H9 (cell line): ENCODE data around the gene SMAP1. TPM values are rescaled to one million over a fixed set of nuclear protein-coding genes. Genes with fewer than 3 reads are reported as not detected.

Experiments used
- DNase-seq: peaks from one replicate; pipeline ENCODE4 v3.0.0-alpha.2; 2017
- H2AFZ ChIP-seq: one replicate; pipeline ENCODE4 v1.6.1; 2013; ENCODE audit warnings: mild to moderate bottlenecking, low read length, control low read depth, moderate library complexity
- H2AK5ac ChIP-seq: 2 replicates; pipeline ENCODE4 v1.6.1; 2013; ENCODE audit warnings: low read length, control low read depth, mixed read lengths; ENCODE audit not compliant: insufficient read length
- H2BK120ac ChIP-seq: one replicate; pipeline ENCODE4 v1.6.1; 2013; ENCODE audit warnings: low read depth, mild to moderate bottlenecking, low read length, control low read depth, inconsistent platforms; ENCODE audit not compliant: poor library complexity, severe bottlenecking
- H2BK12ac ChIP-seq: 2 replicates; pipeline ENCODE4 v1.6.1; 2013; ENCODE audit warnings: low read length, control low read depth, mixed read lengths, low read depth; ENCODE audit not compliant: insufficient read length
- H2BK15ac ChIP-seq: 2 replicates; pipeline ENCODE4 v1.6.1; 2013; ENCODE audit warnings: low read depth, low read length, control low read depth
- H2BK20ac ChIP-seq: one replicate; pipeline ENCODE4 v1.6.1; 2013; ENCODE audit warnings: low read depth, mild to moderate bottlenecking, low read length, control low read depth, inconsistent platforms; ENCODE audit not compliant: poor library complexity, severe bottlenecking
- H2BK5ac ChIP-seq: 2 replicates; pipeline ENCODE4 v1.6.1; 2013; ENCODE audit warnings: low read length, control low read depth, mixed read lengths; ENCODE audit not compliant: insufficient read length
- H3K14ac ChIP-seq: 2 replicates; pipeline ENCODE4 v1.6.1; 2013; ENCODE audit warnings: low read length, control low read depth; ENCODE audit not compliant: insufficient read depth
- H3K18ac ChIP-seq: 2 replicates; pipeline ENCODE4 v1.6.1; 2013; ENCODE audit warnings: low read depth, mild to moderate bottlenecking, mixed read lengths, low read length, control low read depth; ENCODE audit not compliant: insufficient read length
- H3K23ac ChIP-seq: 2 replicates; pipeline ENCODE4 v1.6.1; 2013; ENCODE audit warnings: low read length, control low read depth, mixed read lengths, low read depth; ENCODE audit not compliant: insufficient read length
- H3K23me2 ChIP-seq: 2 replicates; pipeline ENCODE4 v1.6.1; 2013; ENCODE audit warnings: low read depth, mild to moderate bottlenecking, mixed read lengths, low read length, control low read depth; ENCODE audit not compliant: insufficient read length, poor library complexity, severe bottlenecking
- H3K27ac ChIP-seq: 2 replicates; pipeline ENCODE4 v1.5.1; 2013; ENCODE audit warnings: low read length, control low read depth, mixed read lengths, low read depth; ENCODE audit not compliant: insufficient read length
- H3K27me3 ChIP-seq: 2 replicates; pipeline ENCODE4 v1.6.1; 2013; ENCODE audit warnings: low read length, control low read depth, inconsistent platforms; ENCODE audit not compliant: insufficient read depth
- H3K4ac ChIP-seq: 2 replicates; pipeline ENCODE4 v1.6.1; 2013; ENCODE audit warnings: low read depth, mild to moderate bottlenecking, control low read depth, inconsistent platforms, low read length, moderate library complexity
- H3K4me1 ChIP-seq: 2 replicates; pipeline ENCODE4 v1.6.1; 2013; ENCODE audit warnings: low read length, control low read depth, inconsistent platforms; ENCODE audit not compliant: insufficient read depth
- H3K4me2 ChIP-seq: 2 replicates; pipeline ENCODE4 v1.6.1; 2013; ENCODE audit warnings: low read length, control low read depth, mixed read lengths; ENCODE audit not compliant: insufficient read length, insufficient read depth
- H3K56ac ChIP-seq: 2 replicates; pipeline ENCODE4 v1.6.1; 2013; ENCODE audit warnings: low read depth, mild to moderate bottlenecking, mixed read lengths, low read length, control low read depth; ENCODE audit not compliant: insufficient read length
- H3K79me1 ChIP-seq: 2 replicates; pipeline ENCODE4 v1.6.1; 2013; ENCODE audit warnings: low read depth, mild to moderate bottlenecking, moderate library complexity, low read length, control low read depth, inconsistent platforms; ENCODE audit not compliant: insufficient read depth, poor library complexity, severe bottlenecking
- H3K79me2 ChIP-seq: 2 replicates; pipeline ENCODE4 v1.6.1; 2013; ENCODE audit warnings: low read length, control low read depth, inconsistent platforms; ENCODE audit not compliant: insufficient read depth
- H3K9ac ChIP-seq: 2 replicates; pipeline ENCODE4 v1.6.1; 2013; ENCODE audit warnings: low read length, control low read depth, mixed read lengths; ENCODE audit not compliant: insufficient read length; ENCODE audit errors: extremely low read depth
- H3K9me3 ChIP-seq: one replicate; pipeline ENCODE4 v1.6.1; 2013; ENCODE audit warnings: low read depth, low read length, inconsistent platforms; ENCODE audit not compliant: control insufficient read depth
- H3T11ph ChIP-seq: one replicate; pipeline ENCODE4 v1.6.1; 2013; ENCODE audit warnings: mild to moderate bottlenecking, low read length, control low read depth, inconsistent platforms
- H4K20me1 ChIP-seq: one replicate; pipeline ENCODE4 v1.6.1; 2013; ENCODE audit not compliant: control insufficient read depth, insufficient read length, insufficient read depth
- H4K5ac ChIP-seq: 2 replicates; pipeline ENCODE4 v1.6.1; 2013; ENCODE audit warnings: low read depth, mild to moderate bottlenecking, mixed read lengths, low read length, control low read depth; ENCODE audit not compliant: insufficient read length
- H4K8ac ChIP-seq: replicated peaks from 2 replicates; pipeline ENCODE4 v1.6.1; 2013; ENCODE audit warnings: low read length, control low read depth, mixed read lengths, low read depth; ENCODE audit not compliant: insufficient read length
- H4K91ac ChIP-seq: 2 replicates; pipeline ENCODE4 v1.6.1; 2013; ENCODE audit warnings: low read depth, mild to moderate bottlenecking, moderate library complexity, mixed read lengths, low read length, control low read depth; ENCODE audit not compliant: insufficient read length
- H3K27ac Mint-ChIP-seq, 3 experiments: 2 replicates in 2 of 3; 3 replicates in 1 of 3; pipeline ENCODE4 v1.8.0; 2020 to 2021; ENCODE audit warnings: mixed read lengths in 3 of 3, mild to moderate bottlenecking in 1 of 3, moderate library complexity in 1 of 3
- H3K27me3 Mint-ChIP-seq: 2 replicates; pipeline ENCODE4 v1.8.0; 2021; ENCODE audit warnings: low read depth, mild to moderate bottlenecking, moderate library complexity, mixed read lengths
- H3K36me3 Mint-ChIP-seq, 3 experiments: 2 replicates in 2 of 3; 3 replicates in 1 of 3; pipeline ENCODE4 v1.8.0; 2020 to 2021; ENCODE audit warnings: low read depth in 3 of 3, mixed read lengths in 3 of 3; ENCODE audit not compliant: insufficient read depth in 1 of 3
- H3K4me1 Mint-ChIP-seq, 2 experiments: 2 replicates each; pipeline ENCODE4 v1.8.0; 2020; ENCODE audit warnings: mixed read lengths in 2 of 2
- H3K4me3 Mint-ChIP-seq, 2 experiments: 2 replicates in 1 of 2; 3 replicates in 1 of 2; pipeline ENCODE4 v1.8.0; 2020 to 2021; ENCODE audit warnings: mild to moderate bottlenecking in 2 of 2, mixed read lengths in 2 of 2, moderate library complexity in 1 of 2
- H3K9me3 Mint-ChIP-seq, 2 experiments: 2 replicates in 1 of 2; 3 replicates in 1 of 2; pipeline ENCODE4 v1.8.0; 2020; ENCODE audit warnings: mild to moderate bottlenecking in 2 of 2, mixed read lengths in 2 of 2, moderate library complexity in 1 of 2
- CTCF ChIP-seq: fragments of 200-600 bp; sonication (generic); conservative IDR thresholded peaks from 3 replicates; pipeline ENCODE4 v1.8.0; 2021; ENCODE audit warnings: antibody characterized with exemption, mild to moderate bottlenecking
- WGBS: extraction: QIAGEN DNeasy Blood & Tissue Kit; methylation state at CpG from one replicate; pipeline ENCODE4 v1.1.7; 2013; ENCODE audit warnings: missing lambda C conversion rate, low lambda C conversion rate, mixed read lengths; ENCODE audit not compliant: insufficient read length; ENCODE audit errors: extremely low coverage; 5-methylcytosine and 5-hydroxymethylcytosine counted together
- total RNA-seq: library from RNA; stranded (reverse); gene quantifications from 2 replicates; pipeline ENCODE4 v1.2.1, GENCODE V29; 2021

The SMAP1 gene
- total RNA-seq, 1 experiment from 2014 or later, result 29.3 TPM

- H2BK12ac ChIP-seq, result no peak overlapping the region
- H3T11ph ChIP-seq, result no peak overlapping the region
- H2BK5ac ChIP-seq, result no peak overlapping the region
- no peak overlapping the region for H3K56ac ChIP-seq
- H3K4me2 ChIP-seq, result no peak overlapping the region
- no peak overlapping the region for H3K14ac ChIP-seq
- no peak overlapping the region for H3K27ac ChIP-seq
- Mint-ChIP-seq H3K36me3 (no peaks in the 10 kb centered on the region), H3K4me1 (peaks cover 0 to under 1% of the 10 kb centered on the region in 2 experiments; a peak in 1 of 4 replicates), H3K27me3 (no peaks in the 10 kb centered on the region; the same call in 1 of the 2 replicates), H3K9me3 (no peaks in the 10 kb centered on the region), H3K27ac (no peak overlapping the region; a peak in 1 of 7 replicates), H3K4me3 (no peak overlapping the region)
- no peak overlapping the region for H2AFZ ChIP-seq
- no peak for TF ChIP-seq CTCF
- H4K20me1 ChIP-seq, result no peaks in the 10 kb centered on the region
- DNase-seq, result no peak
- H3K4me1 ChIP-seq, result no peaks in the 10 kb centered on the region
- no peaks in the 10 kb centered on the region for H3K79me2 ChIP-seq
- H2BK15ac ChIP-seq, result no peak overlapping the region
- H2AK5ac ChIP-seq, result no peak overlapping the region
- WGBS, result no CpG with 5 or more reads among the region's 1 CpG
- H3K23me2 ChIP-seq, result no peaks in the 10 kb centered on the region
- H3K9me3 ChIP-seq, result no peaks in the 10 kb centered on the region
- no peak overlapping the region for H4K91ac ChIP-seq
- no peaks in the 10 kb centered on the region for H3K79me1 ChIP-seq
- H2BK20ac ChIP-seq, result no peak overlapping the region
- no peak overlapping the region for H3K23ac ChIP-seq
- no peaks in the 10 kb centered on the region for H3K27me3 ChIP-seq
- H4K8ac ChIP-seq, result no peak overlapping the region
- H2BK120ac ChIP-seq, result no peak overlapping the region
- H4K5ac ChIP-seq, result no peak overlapping the region
- H3K9ac ChIP-seq, result no peak overlapping the region
- H3K4ac ChIP-seq, result no peak overlapping the region
- H3K18ac ChIP-seq, result no peak overlapping the region
These were observed 238.1 kb downstream of the SMAP1 start for GRCh38 chr6:70905742-70906141.

Other genes with a start within 250 kb of the SMAP1 start
- gene SDHAF4, start 101.0 kb upstream of the SMAP1 start, total RNA-seq, result 9.2 and 9.9 TPM in 2 replicates